Measurements from ENCODE around the gene PLXNA2. TPM values are rescaled to one million over a fixed set of nuclear protein-coding genes. Genes with fewer than 3 reads are reported as not detected.

Gene PLXNA2
- polyA plus RNA-seq, 1 of the 3 experiments (the other 2 are of a cell fraction): 8.5 TPM

DNA sequence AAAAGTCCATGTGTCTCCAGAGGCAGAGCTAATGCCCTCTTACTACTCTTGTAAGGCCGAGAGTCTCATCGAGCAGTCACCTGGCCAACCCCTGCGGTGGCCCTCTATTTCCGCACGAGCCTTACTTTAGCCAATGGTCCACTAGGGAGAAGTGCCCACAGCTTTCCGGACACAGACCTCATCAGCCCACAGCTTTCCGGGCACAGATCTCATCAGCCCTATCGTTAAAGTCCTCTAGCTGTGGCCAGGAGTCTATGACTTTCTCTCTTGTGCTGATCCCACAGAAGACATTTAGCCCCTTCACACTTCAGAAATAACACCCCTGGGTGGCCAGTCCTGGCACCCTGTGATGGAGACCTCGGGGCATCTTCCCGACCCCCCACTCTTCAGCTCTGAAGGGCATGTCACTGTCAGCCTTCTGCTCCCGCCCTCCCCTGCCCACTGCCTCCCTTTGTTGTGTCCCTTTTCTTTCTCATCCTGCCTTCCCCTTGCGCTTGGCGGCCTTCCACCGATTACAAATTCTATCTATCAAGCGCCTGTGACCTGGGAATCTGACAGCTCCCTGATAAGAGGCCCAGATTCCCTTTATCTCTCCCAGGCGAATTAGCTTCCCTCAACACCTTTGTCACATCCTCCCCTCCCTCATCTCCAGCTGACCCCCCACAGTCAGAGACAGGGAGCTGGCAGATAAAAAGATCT, 161.0 kb downstream of the PLXNA2 start:
- no peak overlapping the region for H2AFZ ChIP-seq (ENCODE audit: low read depth)
- H4K20me1 ChIP-seq (ENCODE audit: insufficient read depth): no peaks in the 10 kb centered on the region
- ChIA-PET CTCF (interaction anchor here (0.7 to 4.6 kb wide), 7 partner anchors 8 to 62 kb away, joined by 3 to 24 read pairs (median 7); no protein-coding TSS in a partner anchor), POLR2A (no interaction called here)
- peaks cover 16 to 49% of the 10 kb centered on the region in 2 experiments for H3K4me1 ChIP-seq (ENCODE audit: control insufficient read depth in 1 of 2, insufficient read depth in 2 of 2, low read depth in 1 of 2, low read length in 1 of 2)
- peak overlapping the region in 1 of 2 experiments; percentile 89; a peak in 1 of 4 replicates for H3K27ac ChIP-seq (ENCODE audit: low read depth in 2 of 2, low read length in 1 of 2)
- no peaks in the 10 kb centered on the region for H3K27me3 ChIP-seq (ENCODE audit: insufficient read depth)
- H3K9me2 ChIP-seq: no peaks in the 10 kb centered on the region
- no peak overlapping the region for H3K9ac ChIP-seq
- no peak overlapping the region for H3K4me3 ChIP-seq (ENCODE audit: low read depth in 2 of 2, low read length in 1 of 2)
- WGBS (ENCODE audit: low lambda C conversion rate): 82% methylated on average over 16 of the region's 16 CpGs
- TF ChIP-seq JUND (IDR thresholded peaks at IDR 0.05) (no peak), TAF1 (IDR thresholded peaks at IDR 0.05; ENCODE audit: borderline replicate concordance, low read depth, low read length) (no peak), GATA2 (CRISPR knock-in tag; IDR thresholded peaks at IDR 0.05) (peak; percentile 94), SMC3 (IDR thresholded peaks at IDR 0.05; ENCODE audit: low read depth, low read length) (peak; percentile 24; the same call in 1 of the 2 replicates), MXI1 (IDR thresholded peaks at IDR 0.05; ENCODE audit: low read depth, low read length) (peak; percentile 66), EP300 (IDR thresholded peaks at IDR 0.05; ENCODE audit: borderline replicate concordance in 1 of 2, low read depth in 1 of 2, low read length in 1 of 2) (peak in 1 of 2 experiments; percentile 90; a peak in 2 of 4 replicates), TEAD4 (IDR thresholded peaks at IDR 0.05; ENCODE audit: borderline replicate concordance, insufficient read depth) (no peak), POLR2AphosphoS5 (IDR thresholded peaks at IDR 0.05; ENCODE audit: low read depth, low read length) (no peak), NFIC (IDR thresholded peaks at IDR 0.05; ENCODE audit: borderline replicate concordance) (no peak), RAD21 (IDR thresholded peaks at IDR 0.05; ENCODE audit: low read length) (peak; percentile 17; the same call in 1 of the 2 replicates), RCOR1 (IDR thresholded peaks at IDR 0.05; ENCODE audit: low read length) (peak; percentile 82)
- TF ChIP-seq, protein P1, sequence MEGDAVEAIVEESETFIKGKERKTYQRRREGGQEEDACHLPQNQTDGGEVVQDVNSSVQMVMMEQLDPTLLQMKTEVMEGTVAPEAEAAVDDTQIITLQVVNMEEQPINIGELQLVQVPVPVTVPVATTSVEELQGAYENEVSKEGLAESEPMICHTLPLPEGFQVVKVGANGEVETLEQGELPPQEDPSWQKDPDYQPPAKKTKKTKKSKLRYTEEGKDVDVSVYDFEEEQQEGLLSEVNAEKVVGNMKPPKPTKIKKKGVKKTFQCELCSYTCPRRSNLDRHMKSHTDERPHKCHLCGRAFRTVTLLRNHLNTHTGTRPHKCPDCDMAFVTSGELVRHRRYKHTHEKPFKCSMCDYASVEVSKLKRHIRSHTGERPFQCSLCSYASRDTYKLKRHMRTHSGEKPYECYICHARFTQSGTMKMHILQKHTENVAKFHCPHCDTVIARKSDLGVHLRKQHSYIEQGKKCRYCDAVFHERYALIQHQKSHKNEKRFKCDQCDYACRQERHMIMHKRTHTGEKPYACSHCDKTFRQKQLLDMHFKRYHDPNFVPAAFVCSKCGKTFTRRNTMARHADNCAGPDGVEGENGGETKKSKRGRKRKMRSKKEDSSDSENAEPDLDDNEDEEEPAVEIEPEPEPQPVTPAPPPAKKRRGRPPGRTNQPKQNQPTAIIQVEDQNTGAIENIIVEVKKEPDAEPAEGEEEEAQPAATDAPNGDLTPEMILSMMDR (IDR thresholded peaks at IDR 0.05): no peak
- TF ChIP-seq, protein P2, sequence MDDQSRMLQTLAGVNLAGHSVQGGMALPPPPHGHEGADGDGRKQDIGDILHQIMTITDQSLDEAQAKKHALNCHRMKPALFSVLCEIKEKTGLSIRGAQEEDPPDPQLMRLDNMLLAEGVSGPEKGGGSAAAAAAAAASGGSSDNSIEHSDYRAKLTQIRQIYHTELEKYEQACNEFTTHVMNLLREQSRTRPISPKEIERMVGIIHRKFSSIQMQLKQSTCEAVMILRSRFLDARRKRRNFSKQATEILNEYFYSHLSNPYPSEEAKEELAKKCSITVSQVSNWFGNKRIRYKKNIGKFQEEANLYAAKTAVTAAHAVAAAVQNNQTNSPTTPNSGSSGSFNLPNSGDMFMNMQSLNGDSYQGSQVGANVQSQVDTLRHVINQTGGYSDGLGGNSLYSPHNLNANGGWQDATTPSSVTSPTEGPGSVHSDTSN (IDR thresholded peaks at IDR 0.05): no peak
- TF ChIP-seq, protein P3, sequence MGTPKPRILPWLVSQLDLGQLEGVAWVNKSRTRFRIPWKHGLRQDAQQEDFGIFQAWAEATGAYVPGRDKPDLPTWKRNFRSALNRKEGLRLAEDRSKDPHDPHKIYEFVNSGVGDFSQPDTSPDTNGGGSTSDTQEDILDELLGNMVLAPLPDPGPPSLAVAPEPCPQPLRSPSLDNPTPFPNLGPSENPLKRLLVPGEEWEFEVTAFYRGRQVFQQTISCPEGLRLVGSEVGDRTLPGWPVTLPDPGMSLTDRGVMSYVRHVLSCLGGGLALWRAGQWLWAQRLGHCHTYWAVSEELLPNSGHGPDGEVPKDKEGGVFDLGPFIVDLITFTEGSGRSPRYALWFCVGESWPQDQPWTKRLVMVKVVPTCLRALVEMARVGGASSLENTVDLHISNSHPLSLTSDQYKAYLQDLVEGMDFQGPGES (IDR thresholded peaks at IDR 0.05; ENCODE audit: low read depth, low read length): no peak
- no peak overlapping the region for H3K4me2 ChIP-seq
- peak; percentile 68 for DNase-seq
- no peaks in the 10 kb centered on the region for H3K9me3 ChIP-seq
- no peaks in the 10 kb centered on the region for H3F3A ChIP-seq (replicated peaks; ENCODE audit: insufficient read depth)
- peaks cover 20 to 80% of the 10 kb centered on the region in 2 experiments for H3K36me3 ChIP-seq (replicated peaks in 1 of 2; ENCODE audit: control insufficient read depth in 1 of 2, insufficient read depth in 2 of 2, low read length in 1 of 2)
- no peaks in the 10 kb centered on the region for H3K79me2 ChIP-seq (ENCODE audit: insufficient read depth)

Measured in SK-N-SH (cell line).